WTC11 (cell line): ENCODE results near the gene MAML2. TPM values are rescaled to one million over a fixed set of nuclear protein-coding genes. Genes with fewer than 3 reads are reported as not detected.

Experiments
- ATAC-seq: fragments of 200-7000 bp; cut with Tn5 transposase; 2 replicates; pipeline ENCODE4 v1.10.0; 2021; ENCODE audit warnings: mild to moderate bottlenecking, moderate library complexity
- CTCF ChIA-PET: fragments of 300-600 bp; sonication (Branson Sonifier 250); formaldehyde crosslinking; loops from one replicate; lab custom pipeline; 2021; ENCODE audit warnings: antibody characterized with exemption; lab: Charles Lee
- POLR2A ChIA-PET: fragments of 350-600 bp; sonication (Branson Sonifier 250); formaldehyde crosslinking; loops from one replicate; lab custom pipeline; 2021; ENCODE audit warnings: antibody characterized with exemption; lab: Charles Lee
- DNase-seq: peaks from one replicate; pipeline ENCODE4 v3.0.0; 2021; ENCODE audit warnings: low spot score
- H3K27ac Mint-ChIP-seq: 2 replicates; pipeline ENCODE4 v1.8.0; 2021; ENCODE audit warnings: mixed read lengths
- H3K27me3 Mint-ChIP-seq: 2 replicates; pipeline ENCODE4 v1.8.0; 2021; ENCODE audit warnings: low read depth, mild to moderate bottlenecking, moderate library complexity, mixed read lengths
- H3K36me3 Mint-ChIP-seq: 2 replicates; pipeline ENCODE4 v1.8.0; 2021; ENCODE audit warnings: mixed read lengths
- H3K4me1 Mint-ChIP-seq: 2 replicates; pipeline ENCODE4 v1.8.0; 2022; ENCODE audit warnings: mixed read lengths
- H3K4me3 Mint-ChIP-seq: 2 replicates; pipeline ENCODE4 v1.8.0; 2021; ENCODE audit warnings: mild to moderate bottlenecking, moderate library complexity, mixed read lengths
- H3K9me3 Mint-ChIP-seq: 2 replicates; pipeline ENCODE4 v1.8.0; 2021; ENCODE audit warnings: mixed read lengths
- AR ChIP-seq: fragments of 250-450 bp; sonication (Bioruptor Pico); IDR thresholded peaks from 2 replicates; pipeline ENCODE4 v1.9.0; 2021; ENCODE audit warnings: mild to moderate bottlenecking
- ARID4B ChIP-seq: sonication (generic); formaldehyde crosslinking; IDR thresholded peaks from 2 replicates; pipeline ENCODE4 v1.8.0; 2023; ENCODE audit warnings: missing genetic modification reagents, mild to moderate bottlenecking, borderline replicate concordance
- CREM ChIP-seq: sonication (generic); formaldehyde crosslinking; IDR thresholded peaks from 2 replicates; pipeline ENCODE4 v1.8.1; 2022; ENCODE audit warnings: mild to moderate bottlenecking, missing genetic modification reagents, moderate library complexity
- ELF4 ChIP-seq: sonication (generic); formaldehyde crosslinking; IDR thresholded peaks from 2 replicates; pipeline ENCODE4 v1.8.1; 2022; ENCODE audit warnings: low read depth, mild to moderate bottlenecking, moderate library complexity, missing genetic modification reagents
- PRRX2 ChIP-seq: fragments of 250-450 bp; sonication (Bioruptor Pico); IDR thresholded peaks from 2 replicates; pipeline ENCODE4 v1.8.0; 2021; ENCODE audit warnings: mild to moderate bottlenecking
- RELA ChIP-seq: sonication (generic); formaldehyde crosslinking; IDR thresholded peaks from 2 replicates; pipeline ENCODE4 v1.8.1; 2022; ENCODE audit warnings: missing genetic modification reagents, mild to moderate bottlenecking, borderline replicate concordance
- ZNF232 ChIP-seq: sonication (generic); formaldehyde crosslinking; IDR thresholded peaks from 2 replicates; pipeline ENCODE4 v1.8.0; 2022; ENCODE audit warnings: mild to moderate bottlenecking, missing genetic modification reagents
- ZNF423 ChIP-seq: fragments of 250-450 bp; sonication (Bioruptor Pico); IDR thresholded peaks from 2 replicates; pipeline ENCODE4 v2.1.2; 2022; ENCODE audit warnings: mild to moderate bottlenecking, moderate library complexity
- ZNF671 ChIP-seq: fragments of 250-450 bp; sonication (Bioruptor Pico); IDR thresholded peaks from 2 replicates; pipeline ENCODE4 v1.8.0; 2021; ENCODE audit warnings: mild to moderate bottlenecking
- total RNA-seq: library from RNA; stranded (reverse); gene quantifications from 3 replicates; pipeline ENCODE4 v1.2.3, GENCODE V29; 2021
- TF ChIP-seq, protein P1 (sequence below): sonication (generic); formaldehyde crosslinking; IDR thresholded peaks from 2 replicates; pipeline ENCODE4 v1.8.1; 2023; ENCODE audit warnings: mild to moderate bottlenecking, missing genetic modification reagents
- TF ChIP-seq, protein P2 (sequence below): sonication (generic); formaldehyde crosslinking; IDR thresholded peaks from 2 replicates; pipeline ENCODE4 v1.8.1; 2023; ENCODE audit warnings: mild to moderate bottlenecking, missing genetic modification reagents, borderline replicate concordance
- TF ChIP-seq, protein P3 (sequence below): sonication (generic); formaldehyde crosslinking; IDR thresholded peaks from 2 replicates; pipeline ENCODE4 v1.8.1; 2023; ENCODE audit warnings: mild to moderate bottlenecking, moderate library complexity, missing genetic modification reagents

Gene MAML2
- total RNA-seq, 1 experiment from 2014 or later: 8.1 TPM

- TF ChIP-seq, protein P1, sequence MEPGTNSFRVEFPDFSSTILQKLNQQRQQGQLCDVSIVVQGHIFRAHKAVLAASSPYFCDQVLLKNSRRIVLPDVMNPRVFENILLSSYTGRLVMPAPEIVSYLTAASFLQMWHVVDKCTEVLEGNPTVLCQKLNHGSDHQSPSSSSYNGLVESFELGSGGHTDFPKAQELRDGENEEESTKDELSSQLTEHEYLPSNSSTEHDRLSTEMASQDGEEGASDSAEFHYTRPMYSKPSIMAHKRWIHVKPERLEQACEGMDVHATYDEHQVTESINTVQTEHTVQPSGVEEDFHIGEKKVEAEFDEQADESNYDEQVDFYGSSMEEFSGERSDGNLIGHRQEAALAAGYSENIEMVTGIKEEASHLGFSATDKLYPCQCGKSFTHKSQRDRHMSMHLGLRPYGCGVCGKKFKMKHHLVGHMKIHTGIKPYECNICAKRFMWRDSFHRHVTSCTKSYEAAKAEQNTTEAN (CRISPR knock-in tag): no peak
- TF ChIP-seq ZNF423 (CRISPR knock-in tag): no peak
- no peak for TF ChIP-seq ELF4 (CRISPR knock-in tag)
These were observed 250.5 kb downstream of the MAML2 start (continued) for GRCh38 chr11:96092511-96092910.

GRCh38 chr11:96091476-96091875, 251.5 kb downstream of the MAML2 start:
- POLR2A ChIA-PET: interaction anchor here (0.5 to 0.8 kb wide), 3 partner anchors 185 to 874 kb away, joined by 3 to 4 read pairs (median 4); partner anchors contain the start of gene MAML2
- peak; percentile 78 for ATAC-seq

More at GRCh38 chr11:96091476-96091875, 251.5 kb downstream of the MAML2 start:
- peaks cover 25% of the 10 kb centered on the region for H3K4me1 Mint-ChIP-seq
- H3K9me3 Mint-ChIP-seq: no peaks in the 10 kb centered on the region
- no peaks in the 10 kb centered on the region for H3K36me3 Mint-ChIP-seq
- CTCF ChIA-PET: interaction anchor here (1.0 to 2.2 kb wide), 2 partner anchors 250 to 252 kb away, joined by 4 to 15 read pairs; partner anchors contain the start of gene MAML2
- DNase-seq: no peak
- no peak overlapping the region for H3K27ac Mint-ChIP-seq
- H3K4me3 Mint-ChIP-seq: no peak overlapping the region
- no peaks in the 10 kb centered on the region for H3K27me3 Mint-ChIP-seq
- TF ChIP-seq, protein P2, sequence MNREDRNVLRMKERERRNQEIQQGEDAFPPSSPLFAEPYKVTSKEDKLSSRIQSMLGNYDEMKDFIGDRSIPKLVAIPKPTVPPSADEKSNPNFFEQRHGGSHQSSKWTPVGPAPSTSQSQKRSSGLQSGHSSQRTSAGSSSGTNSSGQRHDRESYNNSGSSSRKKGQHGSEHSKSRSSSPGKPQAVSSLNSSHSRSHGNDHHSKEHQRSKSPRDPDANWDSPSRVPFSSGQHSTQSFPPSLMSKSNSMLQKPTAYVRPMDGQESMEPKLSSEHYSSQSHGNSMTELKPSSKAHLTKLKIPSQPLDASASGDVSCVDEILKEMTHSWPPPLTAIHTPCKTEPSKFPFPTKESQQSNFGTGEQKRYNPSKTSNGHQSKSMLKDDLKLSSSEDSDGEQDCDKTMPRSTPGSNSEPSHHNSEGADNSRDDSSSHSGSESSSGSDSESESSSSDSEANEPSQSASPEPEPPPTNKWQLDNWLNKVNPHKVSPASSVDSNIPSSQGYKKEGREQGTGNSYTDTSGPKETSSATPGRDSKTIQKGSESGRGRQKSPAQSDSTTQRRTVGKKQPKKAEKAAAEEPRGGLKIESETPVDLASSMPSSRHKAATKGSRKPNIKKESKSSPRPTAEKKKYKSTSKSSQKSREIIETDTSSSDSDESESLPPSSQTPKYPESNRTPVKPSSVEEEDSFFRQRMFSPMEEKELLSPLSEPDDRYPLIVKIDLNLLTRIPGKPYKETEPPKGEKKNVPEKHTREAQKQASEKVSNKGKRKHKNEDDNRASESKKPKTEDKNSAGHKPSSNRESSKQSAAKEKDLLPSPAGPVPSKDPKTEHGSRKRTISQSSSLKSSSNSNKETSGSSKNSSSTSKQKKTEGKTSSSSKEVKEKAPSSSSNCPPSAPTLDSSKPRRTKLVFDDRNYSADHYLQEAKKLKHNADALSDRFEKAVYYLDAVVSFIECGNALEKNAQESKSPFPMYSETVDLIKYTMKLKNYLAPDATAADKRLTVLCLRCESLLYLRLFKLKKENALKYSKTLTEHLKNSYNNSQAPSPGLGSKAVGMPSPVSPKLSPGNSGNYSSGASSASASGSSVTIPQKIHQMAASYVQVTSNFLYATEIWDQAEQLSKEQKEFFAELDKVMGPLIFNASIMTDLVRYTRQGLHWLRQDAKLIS: no peak
- TF ChIP-seq ZNF671 (no peak), AR (CRISPR knock-in tag) (no peak), ZNF232 (CRISPR knock-in tag) (no peak), RELA (CRISPR knock-in tag) (no peak), ARID4B (CRISPR knock-in tag) (no peak), CREM (CRISPR knock-in tag) (no peak), PRRX2 (no peak)
- TF ChIP-seq, protein P3, sequence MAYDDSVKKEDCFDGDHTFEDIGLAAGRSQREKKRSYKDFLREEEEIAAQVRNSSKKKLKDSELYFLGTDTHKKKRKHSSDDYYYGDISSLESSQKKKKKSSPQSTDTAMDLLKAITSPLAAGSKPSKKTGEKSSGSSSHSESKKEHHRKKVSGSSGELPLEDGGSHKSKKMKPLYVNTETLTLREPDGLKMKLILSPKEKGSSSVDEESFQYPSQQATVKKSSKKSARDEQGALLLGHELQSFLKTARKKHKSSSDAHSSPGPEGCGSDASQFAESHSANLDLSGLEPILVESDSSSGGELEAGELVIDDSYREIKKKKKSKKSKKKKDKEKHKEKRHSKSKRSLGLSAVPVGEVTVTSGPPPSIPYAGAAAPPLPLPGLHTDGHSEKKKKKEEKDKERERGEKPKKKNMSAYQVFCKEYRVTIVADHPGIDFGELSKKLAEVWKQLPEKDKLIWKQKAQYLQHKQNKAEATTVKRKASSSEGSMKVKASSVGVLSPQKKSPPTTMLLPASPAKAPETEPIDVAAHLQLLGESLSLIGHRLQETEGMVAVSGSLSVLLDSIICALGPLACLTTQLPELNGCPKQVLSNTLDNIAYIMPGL (CRISPR knock-in tag): no peak
